Neural cell (in vitro differentiated cells): Measurements from ENCODE around the gene SH3GL1. TPM values are rescaled to one million over a fixed set of nuclear protein-coding genes. Genes with fewer than 3 reads are reported as not detected.

ENCODE experiments used
- H2AFZ ChIP-seq: fragments of 200-600, 300-800 bp; sonication (generic), shearing (Covaris generic); 2 replicates; pipeline ENCODE4 v1.6.0; 2014; ENCODE audit warnings: low read depth, mild to moderate bottlenecking, antibody characterized with exemption, low read length, moderate library complexity
- H3F3A ChIP-seq: fragments of 200-600 bp; shearing (Covaris generic); 2 replicates; pipeline ENCODE4 v1.6.1; 2016; ENCODE audit warnings: mild to moderate bottlenecking, moderate library complexity, mixed read lengths, antibody characterized with exemption, low read length; ENCODE audit not compliant: insufficient read depth, poor library complexity, severe bottlenecking
- H3K27ac ChIP-seq: fragments of 200-600, 300-800 bp; sonication (generic), shearing (Covaris generic); 2 replicates; pipeline ENCODE4 v1.5.1; 2014; ENCODE audit warnings: mild to moderate bottlenecking, low read length, moderate library complexity
- H3K27me3 ChIP-seq: fragments of 300-800, 200-600 bp; sonication (generic), shearing (Covaris generic); 2 replicates; pipeline ENCODE4 v1.6.0; 2014; ENCODE audit warnings: mild to moderate bottlenecking, low read depth, low read length, moderate library complexity; ENCODE audit not compliant: insufficient read depth
- H3K36me3 ChIP-seq: fragments of 300-800, 200-600 bp; sonication (generic), shearing (Covaris generic); 2 replicates; pipeline ENCODE4 v1.5.1; 2014; ENCODE audit warnings: mild to moderate bottlenecking, antibody characterized with exemption, low read length, moderate library complexity; ENCODE audit not compliant: insufficient read depth
- H3K4me2 ChIP-seq: fragments of 300-800, 200-600 bp; sonication (generic), shearing (Covaris generic); 2 replicates; pipeline ENCODE4 v1.6.0; 2014; ENCODE audit warnings: mild to moderate bottlenecking, low read length
- H3K4me3 ChIP-seq: fragments of 300-800, 200-600 bp; sonication (generic), shearing (Covaris generic); 2 replicates; pipeline ENCODE4 v1.5.1; 2014; ENCODE audit warnings: mild to moderate bottlenecking, low read length, moderate library complexity
- H3K79me2 ChIP-seq: fragments of 200-600 bp; shearing (Covaris generic); replicated peaks from 2 replicates; pipeline ENCODE4 v1.6.0; 2014; ENCODE audit warnings: mild to moderate bottlenecking, low read length, moderate library complexity; ENCODE audit not compliant: insufficient read depth
- H3K9ac ChIP-seq: fragments of 300-800, 200-600 bp; sonication (generic), shearing (Covaris generic); 2 replicates; pipeline ENCODE4 v1.6.1; 2016; ENCODE audit warnings: mild to moderate bottlenecking, low read length, mixed read lengths
- H3K9me2 ChIP-seq: fragments of 200-600 bp; shearing (Covaris generic); 2 replicates; pipeline ENCODE4 v1.6.1; 2016; ENCODE audit warnings: mild to moderate bottlenecking, low read length, mixed read lengths; ENCODE audit not compliant: insufficient read depth
- H3K9me3 ChIP-seq: fragments of 200-600, 300-800 bp; sonication (generic), shearing (Covaris generic); 2 replicates; pipeline ENCODE4 v1.6.1; 2016; ENCODE audit warnings: mild to moderate bottlenecking, mixed run types, low read length, moderate library complexity, mixed read lengths
- H4K20me1 ChIP-seq: fragments of 200-600 bp; shearing (Covaris generic); 2 replicates; pipeline ENCODE4 v1.6.1; 2016; ENCODE audit warnings: mild to moderate bottlenecking, mixed run types; ENCODE audit not compliant: insufficient read depth
- CTCF ChIP-seq: fragments of 450-650 bp; IDR thresholded peaks from 2 replicates; pipeline ENCODE4 v1.5.1; 2014; ENCODE audit warnings: antibody characterized with exemption, mild to moderate bottlenecking, moderate library complexity; ENCODE audit not compliant: poor library complexity, severe bottlenecking
- EP300 ChIP-seq: fragments of 450-650 bp; conservative IDR thresholded peaks from 2 replicates; pipeline ENCODE4 v1.6.1; 2014; ENCODE audit warnings: antibody characterized with exemption, mild to moderate bottlenecking, moderate library complexity; ENCODE audit not compliant: poor library complexity, severe bottlenecking
- EZH2 ChIP-seq: fragments of 200-600, 300-800 bp; shearing (Covaris generic), sonication (generic); IDR thresholded peaks from 2 replicates; pipeline ENCODE4 v1.6.1; 2014; ENCODE audit warnings: antibody characterized with exemption, low read length, borderline replicate concordance, mild to moderate bottlenecking; ENCODE audit not compliant: insufficient read depth, poor library complexity, severe bottlenecking
- MXI1 ChIP-seq: fragments of 450-650 bp; conservative IDR thresholded peaks from 2 replicates; pipeline ENCODE4 v1.6.1; 2014; ENCODE audit warnings: antibody characterized with exemption, mild to moderate bottlenecking; ENCODE audit not compliant: poor library complexity, severe bottlenecking
- POLR2AphosphoS5 ChIP-seq: IDR thresholded peaks from 2 replicates; pipeline ENCODE4 v1.6.1; 2012
- RAD21 ChIP-seq: fragments of 450-650 bp; conservative IDR thresholded peaks from 2 replicates; pipeline ENCODE4 v1.6.1; 2014; ENCODE audit warnings: antibody characterized with exemption, mild to moderate bottlenecking, moderate library complexity
- REST ChIP-seq: IDR thresholded peaks from 2 replicates; pipeline ENCODE4 v1.6.1; 2012; ENCODE audit warnings: borderline replicate concordance
- SMC3 ChIP-seq: fragments of 450-650 bp; conservative IDR thresholded peaks from 2 replicates; pipeline ENCODE4 v1.6.1; 2014; ENCODE audit warnings: antibody characterized with exemption, mild to moderate bottlenecking, moderate library complexity; ENCODE audit not compliant: poor library complexity
- TAF1 ChIP-seq: IDR thresholded peaks from 2 replicates; pipeline ENCODE4 v1.6.1; 2012; ENCODE audit warnings: low read depth
- polyA plus RNA-seq: library from polyadenylated mRNA; depleted of rRNA; stranded (reverse); fragments of >200 nt; gene quantifications from 2 replicates; pipeline ENCODE4 v1.2.3, GENCODE V29; 2014

The SH3GL1 gene
- polyA plus RNA-seq, 1 donor from 2014 or later, result 25.2 TPM

DNA sequence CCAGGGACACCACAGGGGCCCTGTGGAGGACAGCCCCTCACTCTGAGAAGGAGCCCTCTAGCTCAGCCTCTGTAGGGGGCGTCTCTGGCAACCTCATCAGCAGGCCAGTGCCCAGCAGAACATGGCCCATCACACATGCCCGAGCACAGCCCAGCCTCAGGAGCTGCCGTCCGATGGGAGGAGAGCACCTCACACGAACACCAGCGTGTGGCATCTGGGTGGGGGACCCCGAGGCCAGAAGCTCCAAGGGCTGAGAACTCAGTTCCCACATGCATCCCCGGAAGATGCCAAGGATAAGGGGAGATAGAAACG is 11.3 kb downstream of the SH3GL1 start:
- Histone ChIP-seq H2AFZ (no peak overlapping the region), H3K9me2 (no peaks in the 10 kb centered on the region), H3K4me2 (no peak overlapping the region), H3K9ac (no peak overlapping the region), H3K36me3 (no peaks in the 10 kb centered on the region), H3K27ac (peak overlapping the region; percentile 12), H3K4me3 (no peak overlapping the region), H4K20me1 (no peaks in the 10 kb centered on the region), H3K27me3 (no peaks in the 10 kb centered on the region), H3F3A (no peaks in the 10 kb centered on the region), H3K9me3 (no peaks in the 10 kb centered on the region), H3K79me2 (peaks cover 12% of the 10 kb centered on the region)
- no peak for TF ChIP-seq MXI1
- no peak for TF ChIP-seq RAD21
- TF ChIP-seq EZH2, result no peak
- TF ChIP-seq SMC3, result no peak
- no peak for TF ChIP-seq POLR2AphosphoS5
- no peak for TF ChIP-seq TAF1

GRCh38 chr19:4388337-4389063 is 11.8 kb downstream of the SH3GL1 start:
- Histone ChIP-seq H3K9me3 (no peaks in the 10 kb centered on the region), H3K27me3 (no peaks in the 10 kb centered on the region), H3K9me2 (no peaks in the 10 kb centered on the region), H3K79me2 (peaks cover 9% of the 10 kb centered on the region), H3K9ac (peak overlapping the region; percentile 16), H3K4me3 (no peak overlapping the region), H3F3A (no peaks in the 10 kb centered on the region), H4K20me1 (no peaks in the 10 kb centered on the region), H2AFZ (no peak overlapping the region), H3K36me3 (no peaks in the 10 kb centered on the region), H3K4me2 (no peak overlapping the region), H3K27ac (peak overlapping the region; percentile 12)
- TF ChIP-seq MXI1 (no peak), EZH2 (no peak), RAD21 (no peak), REST (no peak), SMC3 (no peak), POLR2AphosphoS5 (no peak), TAF1 (no peak), CTCF (no peak), EP300 (no peak)
